Right lobe of liver (tissue), 6 donors: ENCODE measurements around the gene ZNF618. TPM values are rescaled to one million over a fixed set of nuclear protein-coding genes. Genes with fewer than 3 reads are reported as not detected.

Experiments
- ATAC-seq, 4 donors: fragments of 200-7000 bp; cut with Tn5 transposase; one replicate each; pipeline ENCODE4 v1.9.1; 2020; ENCODE audit warnings: mild to moderate bottlenecking in 4 of 4, moderate library complexity in 4 of 4
- DNase-seq, 3 donors: peaks; one replicate each; pipeline ENCODE4 v3.0.0-alpha.2; 2020
- H3K27ac ChIP-seq, 3 donors: fragments of 200-600 bp; one replicate each; pipeline ENCODE4 v1.8.0; 2022
- H3K27me3 ChIP-seq, 2 donors: fragments of 200-600 bp; one replicate each; pipeline ENCODE4 v1.8.0; 2022
- H3K36me3 ChIP-seq, 4 donors: fragments of 200-600 bp; sonication (generic) in 1 of 4; one replicate each; pipeline versions ENCODE4 v1.5.1 to v1.8.0; 2017 to 2022; ENCODE audit warnings: control low read depth in 1 of 4
- H3K4me1 ChIP-seq, 4 donors: fragments of 200-600 bp; sonication (generic) in 1 of 4; one replicate each; pipeline versions ENCODE4 v1.5.1 to v1.8.0; 2017 to 2022; ENCODE audit warnings: control low read depth in 1 of 4
- H3K4me3 ChIP-seq, 3 donors: fragments of 200-600 bp; one replicate each; pipeline ENCODE4 v1.8.0; 2022
- H3K9me3 ChIP-seq, 4 donors: fragments of 200-600 bp; sonication (generic) in 1 of 4; one replicate each; pipeline versions ENCODE4 v1.5.1 to v1.8.0; 2017 to 2022; ENCODE audit warnings: control low read depth in 1 of 4
- CTCF ChIP-seq, 4 donors: fragments of 200-600 bp in 3 of 4; fragments of 450-650 bp in 1 of 4; IDR thresholded peaks; one replicate each; pipeline versions ENCODE4 v1.5.1 to v1.8.0; 2016 to 2022; ENCODE audit warnings: antibody characterized with exemption in 4 of 4, mild to moderate bottlenecking in 2 of 4
- POLR2A ChIP-seq: fragments of 450-650 bp; IDR thresholded peaks from one replicate; pipeline ENCODE4 v1.6.1; 2017; ENCODE audit warnings: antibody characterized with exemption, mild to moderate bottlenecking
- WGBS: methylation state at CpG from one replicate; pipeline ENCODE4 v1.1.6; 2018; ENCODE audit warnings: low coverage, low lambda C conversion rate; ENCODE audit not compliant: insufficient coverage; ENCODE audit errors: missing lambda C conversion rate; 5-methylcytosine and 5-hydroxymethylcytosine counted together
- intact Hi-C, 2 donors: fragments of 100-400 bp; cut with DNase I; formaldehyde crosslinking; loops; one replicate each; pipeline versions ENCODE4 v1.11.2 to v1.14.1; 2022
- total RNA-seq, 6 experiments: library from RNA; depleted of rRNA in 2 of 6; stranded (reverse); fragments of >200 nt in 2 of 6; fragmentation: NEBNext Ultra II Directional in 3 of 6; extraction: Animal tissue kit (Norgen Biotek cat#: 25700) in 3 of 6; gene quantifications; one replicate each; pipeline versions ENCODE4 v1.1.0 to v1.2.4, GENCODE V29; 2016 to 2023
- donor health status: DM: no; HTN: yes; CAD: no.
- donor health status: DM: no; HTN: no; CAD: no.
- donor health status: DM: no; HTN: no; CAD: no.
- donor health status: DM: no; HTN: yes; CAD: no.
- donor health status: DM: no; HTN: yes; CAD: no.

The ZNF618 gene
- total RNA-seq, 6 experiments from 2014 or later: 2.9 to 7.9 (median 6.0) TPM

- H3K36me3 ChIP-seq: no peaks in the 10 kb centered on the region
- no peak for DNase-seq
- no peaks in the 10 kb centered on the region for H3K27me3 ChIP-seq
- peaks cover 0 to 28% (median 10%) of the 10 kb centered on the region in 4 donors for H3K4me1 ChIP-seq
- no peak for TF ChIP-seq POLR2A
- no peak overlapping the region for H3K4me3 ChIP-seq
- H3K27ac ChIP-seq: no peak overlapping the region
- WGBS: 73% methylated on average over 6 of the region's 11 CpGs
- no peaks in the 10 kb centered on the region for H3K9me3 ChIP-seq
- ATAC-seq: no peak
- intact Hi-C loops: no loop called here
Observed at GRCh38 chr9:114084282-114085073, 208.4 kb downstream of the ZNF618 start.

DNA sequence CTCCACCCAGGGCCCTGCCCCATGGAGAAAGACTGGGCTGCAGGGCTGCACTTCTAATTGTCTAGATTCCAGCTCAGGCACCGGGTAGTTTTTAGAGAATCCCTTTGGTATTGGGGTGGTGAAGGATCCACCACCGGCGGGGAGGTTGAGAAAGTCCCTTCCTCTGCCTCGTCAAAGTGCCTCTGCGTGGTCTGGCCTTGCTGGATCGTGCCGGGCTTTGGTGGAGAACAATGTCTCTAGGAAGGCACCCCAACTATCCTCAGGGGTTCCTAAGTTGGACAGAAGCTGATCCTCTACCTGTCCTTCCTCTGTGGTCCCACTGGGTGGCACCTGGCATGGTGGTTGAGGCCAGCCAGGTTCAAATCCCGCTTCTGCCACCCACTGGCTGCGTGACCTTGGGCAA, 209.3 kb downstream of the ZNF618 start:
- intact Hi-C loops: no loop called here

GRCh38 chr9:114086009-114086408, 209.9 kb downstream of the ZNF618 start:
- no peaks in the 10 kb centered on the region for H3K9me3 ChIP-seq
- peak in 1 of 3 donors; percentile 19 for DNase-seq
- H3K4me3 ChIP-seq: no peak overlapping the region
- WGBS: 71% methylated on average over 3 of the region's 6 CpGs
- H3K27ac ChIP-seq: no peak overlapping the region
- no peaks in the 10 kb centered on the region for H3K27me3 ChIP-seq
- intact Hi-C loops: no loop called here
- TF ChIP-seq CTCF (IDR thresholded peaks at IDR 0.05) (no peak), POLR2A (no peak)
- no peak for ATAC-seq
- peaks cover 0 to 18% (median 9%) of the 10 kb centered on the region in 4 donors for H3K4me1 ChIP-seq
- no peaks in the 10 kb centered on the region for H3K36me3 ChIP-seq

More for the DNA sequence above, 209.3 kb downstream of the ZNF618 start:
- Histone ChIP-seq H3K4me1 (peaks cover 0 to 18% (median 9%) of the 10 kb centered on the region in 4 donors), H3K9me3 (no peaks in the 10 kb centered on the region), H3K36me3 (no peaks in the 10 kb centered on the region), H3K27me3 (no peaks in the 10 kb centered on the region), H3K4me3 (no peak overlapping the region), H3K27ac (no peak overlapping the region)
- TF ChIP-seq CTCF (IDR thresholded peaks at IDR 0.05): no peak
- TF ChIP-seq POLR2A: no peak
- ATAC-seq: no peak
- peak in 1 of 3 donors; percentile 29 for DNase-seq
- 85% methylated on average over 4 of the region's 9 CpGs for WGBS

DNA sequence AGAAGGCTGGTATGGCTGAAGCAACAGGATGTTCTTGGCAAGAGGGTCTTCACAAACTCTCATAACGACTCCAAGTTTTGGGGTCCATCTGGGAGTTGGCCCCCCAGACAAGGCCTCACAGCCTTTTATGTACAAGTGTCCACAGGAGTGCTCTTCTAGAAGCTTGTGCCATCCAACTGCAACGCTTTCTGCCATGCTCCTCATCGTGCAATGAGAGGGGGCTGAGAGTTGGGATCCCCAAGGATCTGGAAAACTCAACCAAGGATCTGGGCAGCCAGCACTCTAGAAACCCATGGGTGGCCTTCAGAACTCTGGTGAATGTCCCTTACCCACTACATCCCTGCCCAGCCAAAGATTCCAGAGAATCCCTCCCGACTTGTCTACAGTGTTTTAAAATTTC, 210.5 kb downstream of the ZNF618 start:
- 80% methylated on average over 1 of the region's 4 CpGs for WGBS

More for the DNA sequence above, 210.5 kb downstream of the ZNF618 start:
- DNase-seq: no peak
- intact Hi-C loops: no loop called here
- Histone ChIP-seq H3K4me3 (no peak overlapping the region), H3K36me3 (no peaks in the 10 kb centered on the region), H3K4me1 (peaks cover 0 to 12% (median 6%) of the 10 kb centered on the region in 4 donors), H3K27me3 (no peaks in the 10 kb centered on the region), H3K9me3 (no peaks in the 10 kb centered on the region), H3K27ac (no peak overlapping the region)
- ATAC-seq: no peak
- TF ChIP-seq CTCF (IDR thresholded peaks at IDR 0.05) (no peak), POLR2A (no peak)
